Uterus (tissue), 4 donors: ENCODE results near the gene ATP11A. TPM values are rescaled to one million over a fixed set of nuclear protein-coding genes. Genes with fewer than 3 reads are reported as not detected.

Experiments
- DNase-seq, 2 donors: peaks; one replicate each; pipeline ENCODE4 v3.0.0-alpha.2; 2019 to 2020
- H3K27ac ChIP-seq, 2 donors: fragments of 200-600 bp; sonication (generic); 1 replicate in 1 of 2; 2 replicates in 1 of 2; pipeline ENCODE4 v1.5.1; 2016 to 2018
- H3K27me3 ChIP-seq, 2 donors: fragments of 200-600 bp; sonication (generic); one replicate each; pipeline ENCODE4 v1.5.1; 2018 to 2019; ENCODE audit warnings: control low read depth in 1 of 2
- H3K36me3 ChIP-seq, 2 donors: fragments of 200-600 bp; sonication (generic); one replicate each; pipeline ENCODE4 v1.5.1; 2019; ENCODE audit warnings: control low read depth in 1 of 2
- H3K4me1 ChIP-seq, 2 donors: fragments of 200-600 bp; sonication (generic); one replicate each; pipeline ENCODE4 v1.5.1; 2018 to 2019; ENCODE audit warnings: control low read depth in 1 of 2
- H3K4me3 ChIP-seq, 2 donors: fragments of 200-600 bp; sonication (generic); 1 replicate in 1 of 2; 2 replicates in 1 of 2; pipeline ENCODE4 v1.5.1; 2018 to 2019; ENCODE audit warnings: mild to moderate bottlenecking in 1 of 2
- H3K9me3 ChIP-seq, 2 donors: fragments of 200-600 bp; sonication (generic); one replicate each; pipeline ENCODE4 v1.5.1; 2019; ENCODE audit warnings: control low read depth in 1 of 2
- POLR2A ChIP-seq, 2 donors: fragments of 450-650 bp; IDR thresholded peaks; one replicate each; pipeline ENCODE4 v1.6.1; 2016; ENCODE audit warnings: antibody characterized with exemption in 2 of 2, mild to moderate bottlenecking in 1 of 2, moderate library complexity in 1 of 2
- intact Hi-C: fragments of 100-400 bp; cut with DNase I; formaldehyde crosslinking; loops from one replicate; pipeline ENCODE4 v1.15.1; 2023; ENCODE audit warnings: low total_unique reads
- total RNA-seq, 4 donors: library from RNA; depleted of rRNA in 3 of 4; stranded (reverse); fragments of >200 nt in 3 of 4; gene quantifications; one replicate each; pipeline versions ENCODE4 v1.1.0 to v1.2.4, GENCODE V29; 2014 to 2023
- TF ChIP-seq, protein P1 (sequence below), 4 experiments: fragments of 200-600 bp in 2 of 4; fragments of 450-650 bp in 2 of 4; sonication (generic) in 2 of 4; IDR thresholded peaks; one replicate each; pipeline ENCODE4 v1.5.1; 2016 to 2019; ENCODE audit warnings: antibody characterized with exemption in 4 of 4, mild to moderate bottlenecking in 2 of 4, moderate library complexity in 1 of 4
- donor health status: DM: yes; HTN: yes; CAD: no.

The ATP11A gene
- total RNA-seq, 4 donors from 2014 or later: 12.8 to 149 (median 22.8) TPM

DNA sequence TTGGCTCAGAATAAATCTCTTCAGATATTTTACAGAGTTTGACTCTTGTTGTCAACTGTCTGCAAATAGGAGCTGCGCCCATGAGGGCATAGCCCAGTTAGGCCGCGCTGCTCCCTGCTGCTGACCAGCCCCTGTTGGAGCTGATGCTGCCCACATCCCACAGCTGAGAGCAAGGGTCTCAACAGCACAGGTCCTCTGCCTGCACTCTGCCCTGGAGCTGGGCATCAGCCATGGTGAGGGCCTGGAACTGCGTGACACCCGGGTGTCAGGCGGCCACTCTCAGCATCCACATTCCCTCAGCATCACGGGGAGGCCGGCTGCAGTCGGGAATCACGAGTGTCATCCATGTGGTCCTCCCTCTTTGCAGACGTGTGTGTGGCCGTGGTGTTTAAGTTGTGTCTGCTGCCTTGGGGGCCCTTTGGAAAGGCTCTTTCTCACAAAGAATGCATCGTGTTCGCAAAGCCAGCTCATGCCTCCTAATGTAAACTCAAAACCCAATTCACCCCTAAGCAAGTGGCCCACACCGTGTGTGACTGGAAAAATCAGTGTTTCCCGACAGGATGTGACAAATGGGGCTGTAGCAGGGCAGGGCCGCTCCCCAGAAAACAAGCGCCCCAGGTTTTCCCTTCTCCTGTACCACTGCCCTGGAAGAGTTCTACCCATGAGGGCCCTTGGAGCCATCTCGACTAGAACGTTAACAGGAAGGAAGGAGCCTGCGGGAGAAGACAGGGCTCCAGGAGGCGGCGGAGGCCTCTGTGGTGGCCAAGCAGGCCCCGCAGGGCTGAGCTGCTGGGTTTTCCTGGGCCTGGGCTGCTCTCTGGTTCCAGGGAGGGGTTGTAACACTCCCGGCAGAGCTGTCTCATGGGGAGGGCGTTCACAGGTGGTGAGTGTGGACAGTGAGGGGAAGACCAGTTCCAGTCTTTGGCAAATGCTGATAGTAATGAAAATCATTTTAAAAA is 20.3 kb downstream of the ATP11A start:
- Histone ChIP-seq H3K9me3 (no peaks in the 10 kb centered on the region), H3K4me1 (peaks cover 0 to 16% of the 10 kb centered on the region in 2 donors), H3K36me3 (no peaks in the 10 kb centered on the region), H3K27ac (peak overlapping the region; percentile 91), H3K27me3 (no peaks in the 10 kb centered on the region), H3K4me3 (no peak overlapping the region)
- DNase-seq: peak in 1 of 2 donors; percentile 18
- TF ChIP-seq, protein P1, sequence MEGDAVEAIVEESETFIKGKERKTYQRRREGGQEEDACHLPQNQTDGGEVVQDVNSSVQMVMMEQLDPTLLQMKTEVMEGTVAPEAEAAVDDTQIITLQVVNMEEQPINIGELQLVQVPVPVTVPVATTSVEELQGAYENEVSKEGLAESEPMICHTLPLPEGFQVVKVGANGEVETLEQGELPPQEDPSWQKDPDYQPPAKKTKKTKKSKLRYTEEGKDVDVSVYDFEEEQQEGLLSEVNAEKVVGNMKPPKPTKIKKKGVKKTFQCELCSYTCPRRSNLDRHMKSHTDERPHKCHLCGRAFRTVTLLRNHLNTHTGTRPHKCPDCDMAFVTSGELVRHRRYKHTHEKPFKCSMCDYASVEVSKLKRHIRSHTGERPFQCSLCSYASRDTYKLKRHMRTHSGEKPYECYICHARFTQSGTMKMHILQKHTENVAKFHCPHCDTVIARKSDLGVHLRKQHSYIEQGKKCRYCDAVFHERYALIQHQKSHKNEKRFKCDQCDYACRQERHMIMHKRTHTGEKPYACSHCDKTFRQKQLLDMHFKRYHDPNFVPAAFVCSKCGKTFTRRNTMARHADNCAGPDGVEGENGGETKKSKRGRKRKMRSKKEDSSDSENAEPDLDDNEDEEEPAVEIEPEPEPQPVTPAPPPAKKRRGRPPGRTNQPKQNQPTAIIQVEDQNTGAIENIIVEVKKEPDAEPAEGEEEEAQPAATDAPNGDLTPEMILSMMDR (IDR thresholded peaks at IDR 0.05): no peak
- TF ChIP-seq POLR2A (IDR thresholded peaks at IDR 0.05): no peak
- intact Hi-C loops: no loop called here

DNA sequence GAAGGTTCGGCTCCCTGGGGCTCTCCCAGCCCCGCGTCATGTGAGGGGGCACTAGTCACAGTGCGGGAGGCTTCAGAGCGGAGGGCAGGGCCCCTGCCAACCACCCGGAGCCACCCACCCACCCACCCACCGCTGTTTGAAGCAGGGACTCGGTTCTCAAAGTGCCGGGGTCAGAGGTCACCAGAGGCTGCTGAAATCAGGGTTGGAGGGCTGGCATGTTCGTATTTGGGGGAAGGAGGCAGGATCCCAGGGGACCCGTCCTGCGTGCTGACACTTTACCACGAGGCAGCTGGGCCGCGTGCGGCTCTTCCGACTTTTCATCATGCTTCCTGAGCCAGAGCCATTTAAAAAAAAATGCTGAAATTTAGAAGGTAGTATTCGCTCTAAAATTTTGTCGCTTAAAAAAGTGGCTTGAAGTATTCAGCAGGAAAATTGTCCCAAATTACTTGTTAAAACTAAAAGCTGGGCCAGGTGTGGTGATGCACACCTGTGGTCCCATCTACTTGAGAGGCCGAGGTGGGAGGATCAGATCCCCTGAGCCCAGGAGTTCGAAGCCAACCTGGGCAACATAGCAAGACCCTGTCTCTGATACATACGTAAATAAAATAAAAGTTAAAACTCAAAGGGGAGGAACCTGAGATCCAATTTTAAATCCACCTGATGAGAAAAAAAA is 21.2 kb downstream of the ATP11A start:
- no peaks in the 10 kb centered on the region for H3K27me3 ChIP-seq
- H3K4me3 ChIP-seq: peak overlapping the region; percentile 14 to 19
- no peaks in the 10 kb centered on the region for H3K9me3 ChIP-seq
- TF ChIP-seq POLR2A (IDR thresholded peaks at IDR 0.05): no peak
- TF ChIP-seq, protein P1 (IDR thresholded peaks at IDR 0.05): no peak
- DNase-seq: peak; percentile 60 to 62
- intact Hi-C loops: no loop called here
- peak overlapping the region; percentile 91 for H3K27ac ChIP-seq
- H3K36me3 ChIP-seq: no peaks in the 10 kb centered on the region
- H3K4me1 ChIP-seq: peaks cover 0 to 16% of the 10 kb centered on the region in 2 donors

DNA sequence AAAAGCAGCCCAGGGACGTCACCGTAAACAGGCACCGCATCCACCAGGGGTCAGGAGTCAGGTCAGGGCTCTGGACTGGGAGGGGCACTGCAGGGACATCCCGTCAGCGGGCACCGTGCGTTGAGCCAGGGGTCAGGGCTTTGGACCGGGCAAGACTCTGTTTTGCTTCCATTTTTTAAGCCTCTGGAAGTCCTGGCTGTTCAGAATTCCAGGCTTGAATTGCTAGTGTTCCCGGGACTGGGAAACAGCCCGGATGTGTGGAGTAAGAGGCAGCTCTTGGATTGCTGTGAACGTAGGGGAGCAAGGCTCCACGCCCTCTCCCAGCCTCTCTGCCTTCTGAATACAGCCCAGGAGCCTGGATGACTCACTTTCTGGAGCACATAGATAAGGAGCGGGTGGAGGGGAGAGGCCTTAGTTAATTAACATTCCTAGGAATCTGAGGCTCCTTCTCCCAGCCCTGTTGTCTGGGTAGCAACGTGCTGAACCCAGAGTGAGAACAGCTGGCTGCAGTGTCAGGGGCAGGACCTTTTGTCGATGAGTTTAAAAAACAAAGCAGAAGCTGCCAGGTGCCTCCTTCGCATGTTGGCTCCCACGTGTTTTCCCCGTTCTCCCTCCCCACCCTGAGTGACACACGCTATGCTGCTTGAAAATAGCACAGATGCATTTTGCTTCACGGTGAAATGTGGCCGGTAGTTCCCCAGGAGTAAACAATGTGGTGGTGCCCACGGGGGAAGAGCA is 21.9 kb downstream of the ATP11A start:
- no peaks in the 10 kb centered on the region for H3K36me3 ChIP-seq
- H3K9me3 ChIP-seq: no peaks in the 10 kb centered on the region
- peak; percentile 93 to 98 for DNase-seq
- H3K27me3 ChIP-seq: no peaks in the 10 kb centered on the region
- intact Hi-C loops: no loop called here
- H3K27ac ChIP-seq: peak overlapping the region; percentile 91
- peaks cover 0 to 16% of the 10 kb centered on the region in 2 donors for H3K4me1 ChIP-seq
- H3K4me3 ChIP-seq: peak overlapping the region; percentile 14 to 19
- no peak for TF ChIP-seq POLR2A (IDR thresholded peaks at IDR 0.05)
- TF ChIP-seq, protein P1 (IDR thresholded peaks at IDR 0.05): no peak

- DNase-seq: peak in 1 of 2 donors; percentile 35
- no peak for TF ChIP-seq POLR2A (IDR thresholded peaks at IDR 0.05)
- TF ChIP-seq, protein P1 (IDR thresholded peaks at IDR 0.05): no peak
- Histone ChIP-seq H3K4me1 (peaks cover 0 to 20% of the 10 kb centered on the region in 2 donors), H3K36me3 (no peaks in the 10 kb centered on the region), H3K27me3 (no peaks in the 10 kb centered on the region), H3K27ac (peak overlapping the region; percentile 91), H3K4me3 (no peak overlapping the region), H3K9me3 (no peaks in the 10 kb centered on the region)
- intact Hi-C loops: no loop called here
Measured at GRCh38 chr13:112712451-112713207, 22.8 kb downstream of the ATP11A start.
